ENCODE measurements around the gene GUCY1A2.

Gene GUCY1A2

DNA sequence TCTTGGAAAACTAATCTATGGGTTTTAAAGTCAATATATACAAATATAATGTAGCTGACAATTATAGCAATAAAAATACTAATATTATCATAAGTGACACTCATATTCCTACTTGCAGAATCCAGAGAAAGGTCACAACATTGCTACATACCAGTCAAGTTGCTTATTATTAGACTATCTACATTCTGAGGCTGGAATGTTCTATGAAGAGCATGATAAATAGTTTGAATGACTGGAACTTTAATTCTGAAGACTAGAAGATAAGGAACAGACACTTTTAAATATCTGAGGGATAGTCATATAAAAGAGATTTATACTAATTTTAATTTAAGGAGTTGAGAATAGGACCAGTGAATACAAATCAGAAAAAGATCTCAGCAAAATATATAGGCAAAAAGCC lies 146.0 kb downstream of the GUCY1A2 start:
- Histone ChIP-seq H3K9me3 (ENCODE audit: insufficient read depth, low read length, severe bottlenecking) (no peaks in the 10 kb centered on the region), H2AFZ (ENCODE audit: low read depth, low read length) (no peak overlapping the region), H3K27me3 (ENCODE audit: insufficient read depth, low read length, poor library complexity) (no peaks in the 10 kb centered on the region), H3K9ac (ENCODE audit: low read depth, low read length) (no peak overlapping the region), H4K20me1 (ENCODE audit: insufficient read depth, low read length) (no peaks in the 10 kb centered on the region), H3K36me3 (ENCODE audit: insufficient read depth, low read length) (no peaks in the 10 kb centered on the region), H3K4me1 (ENCODE audit: insufficient read depth, low read length) (no peaks in the 10 kb centered on the region), H3K4me3 (ENCODE audit: low read depth in 1 of 2, low read length in 2 of 2) (no peak overlapping the region), H3K79me2 (ENCODE audit: insufficient read depth, low read length) (no peaks in the 10 kb centered on the region), H3K27ac (ENCODE audit: low read length) (no peak overlapping the region), H3K4me2 (ENCODE audit: insufficient read depth, low read length) (no peak overlapping the region)
- no peak for ATAC-seq (ENCODE audit: insufficient read depth, low read depth)
- no peak for TF ChIP-seq CTCF (IDR thresholded peaks at IDR 0.05; ENCODE audit: borderline replicate concordance, extremely low read depth, low read length, poor library complexity, severe bottlenecking)
- TF ChIP-seq EZH2 (IDR thresholded peaks at IDR 0.05; ENCODE audit: borderline replicate concordance, low read depth, low read length, severe bottlenecking): no peak
- no peak for DNase-seq

DNA sequence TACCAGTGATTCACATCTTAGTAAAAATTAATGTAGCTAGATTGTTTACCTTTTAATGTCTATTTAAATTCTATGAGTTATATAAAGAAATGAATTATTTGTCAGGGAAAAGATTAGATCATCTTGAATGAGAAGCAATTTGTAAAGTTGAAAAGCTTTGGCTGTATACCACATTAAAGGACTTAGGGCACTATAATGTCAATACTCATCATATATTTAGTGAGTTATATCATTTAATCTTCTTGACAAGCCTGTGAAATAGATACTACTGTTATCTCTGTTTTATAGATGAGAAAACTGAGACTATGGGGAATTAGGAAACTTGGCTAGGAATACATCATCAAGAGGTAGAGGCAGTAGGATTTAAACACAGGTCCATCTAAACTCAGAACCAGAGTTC lies 160.1 kb downstream of the GUCY1A2 start:
- Histone ChIP-seq H3K9ac (ENCODE audit: low read depth, low read length) (no peak overlapping the region), H3K9me3 (ENCODE audit: insufficient read depth, low read length, severe bottlenecking) (peaks cover 16% of the 10 kb centered on the region), H3K27ac (ENCODE audit: low read length) (no peak overlapping the region), H4K20me1 (ENCODE audit: insufficient read depth, low read length) (no peaks in the 10 kb centered on the region), H3K4me3 (ENCODE audit: low read depth in 1 of 2, low read length in 2 of 2) (no peak overlapping the region), H3K36me3 (ENCODE audit: insufficient read depth, low read length) (no peaks in the 10 kb centered on the region), H2AFZ (ENCODE audit: low read depth, low read length) (no peak overlapping the region), H3K27me3 (ENCODE audit: insufficient read depth, low read length, poor library complexity) (no peaks in the 10 kb centered on the region), H3K4me2 (ENCODE audit: insufficient read depth, low read length) (no peak overlapping the region), H3K4me1 (ENCODE audit: insufficient read depth, low read length) (no peaks in the 10 kb centered on the region), H3K79me2 (ENCODE audit: insufficient read depth, low read length) (no peaks in the 10 kb centered on the region)
- ATAC-seq (ENCODE audit: insufficient read depth, low read depth) (no peak), DNase-seq (no peak)
- no peak for TF ChIP-seq CTCF (IDR thresholded peaks at IDR 0.05; ENCODE audit: borderline replicate concordance, extremely low read depth, low read length, poor library complexity, severe bottlenecking)
- no peak for TF ChIP-seq EZH2 (IDR thresholded peaks at IDR 0.05; ENCODE audit: borderline replicate concordance, low read depth, low read length, severe bottlenecking)

DNA sequence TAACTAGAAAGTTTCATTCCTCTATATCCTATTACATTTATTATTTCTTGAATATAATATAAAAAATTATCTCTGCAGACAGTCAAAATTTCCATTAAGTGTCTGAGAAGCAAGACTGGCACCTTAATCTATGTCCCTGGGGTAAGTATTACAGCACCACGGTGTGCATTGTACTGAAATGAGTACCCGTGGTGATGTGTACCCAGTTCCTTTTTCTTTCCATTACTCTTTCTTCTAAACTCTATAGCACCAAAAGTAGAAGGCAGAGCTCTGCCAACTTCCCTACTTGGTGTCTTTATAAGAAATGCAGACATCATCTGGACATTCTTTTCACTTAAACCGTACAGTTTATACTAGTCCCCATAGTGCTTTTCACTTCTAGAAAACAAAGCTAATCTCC lies 161.7 kb downstream of the GUCY1A2 start:
- H3K4me2 ChIP-seq (ENCODE audit: insufficient read depth, low read length): no peak overlapping the region
- ATAC-seq (ENCODE audit: insufficient read depth, low read depth) (no peak), DNase-seq (no peak)
- H3K4me3 ChIP-seq (ENCODE audit: low read depth in 1 of 2, low read length in 2 of 2): no peak overlapping the region
- H3K79me2 ChIP-seq (ENCODE audit: insufficient read depth, low read length): no peaks in the 10 kb centered on the region
- H3K27ac ChIP-seq (ENCODE audit: low read length): no peak overlapping the region
- no peak overlapping the region for H3K9ac ChIP-seq (ENCODE audit: low read depth, low read length)
- H2AFZ ChIP-seq (ENCODE audit: low read depth, low read length): no peak overlapping the region
- H3K36me3 ChIP-seq (ENCODE audit: insufficient read depth, low read length): no peaks in the 10 kb centered on the region
- H4K20me1 ChIP-seq (ENCODE audit: insufficient read depth, low read length): no peaks in the 10 kb centered on the region
- H3K4me1 ChIP-seq (ENCODE audit: insufficient read depth, low read length): no peaks in the 10 kb centered on the region
- peaks cover 21% of the 10 kb centered on the region for H3K9me3 ChIP-seq (ENCODE audit: insufficient read depth, low read length, severe bottlenecking)
- no peaks in the 10 kb centered on the region for H3K27me3 ChIP-seq (ENCODE audit: insufficient read depth, low read length, poor library complexity)
- TF ChIP-seq EZH2 (IDR thresholded peaks at IDR 0.05; ENCODE audit: borderline replicate concordance, low read depth, low read length, severe bottlenecking): no peak
- TF ChIP-seq CTCF (IDR thresholded peaks at IDR 0.05; ENCODE audit: borderline replicate concordance, extremely low read depth, low read length, poor library complexity, severe bottlenecking): no peak

DNA sequence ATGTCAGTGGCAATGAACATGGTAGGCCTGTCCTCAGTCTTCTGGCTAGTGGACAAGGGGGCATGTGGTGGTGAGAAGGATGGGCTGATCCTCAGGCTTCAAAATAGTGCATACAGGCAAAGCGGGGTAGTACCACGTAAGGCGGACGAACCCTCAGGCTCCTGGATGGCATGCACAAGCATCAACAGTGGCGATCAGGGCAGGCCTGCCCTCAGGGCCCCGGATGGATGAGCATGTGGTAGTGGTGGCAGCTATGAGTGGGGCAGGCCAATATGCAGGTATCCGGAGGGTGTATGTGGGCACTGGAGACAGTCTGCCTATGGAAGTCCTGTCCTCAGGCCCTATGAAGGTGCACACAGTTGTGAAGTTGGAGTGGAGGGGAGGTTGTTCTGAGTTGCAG lies 163.8 kb downstream of the GUCY1A2 start:
- ATAC-seq (ENCODE audit: insufficient read depth, low read depth) (no peak), DNase-seq (no peak)
- H2AFZ ChIP-seq (ENCODE audit: low read depth, low read length): no peak overlapping the region
- H3K4me3 ChIP-seq (ENCODE audit: low read depth in 1 of 2, low read length in 2 of 2): no peak overlapping the region
- no peaks in the 10 kb centered on the region for H3K36me3 ChIP-seq (ENCODE audit: insufficient read depth, low read length)
- no peaks in the 10 kb centered on the region for H4K20me1 ChIP-seq (ENCODE audit: insufficient read depth, low read length)
- TF ChIP-seq CTCF (IDR thresholded peaks at IDR 0.05; ENCODE audit: borderline replicate concordance, extremely low read depth, low read length, poor library complexity, severe bottlenecking) (no peak), EZH2 (IDR thresholded peaks at IDR 0.05; ENCODE audit: borderline replicate concordance, low read depth, low read length, severe bottlenecking) (no peak)
- H3K27ac ChIP-seq (ENCODE audit: low read length): no peak overlapping the region
- H3K27me3 ChIP-seq (ENCODE audit: insufficient read depth, low read length, poor library complexity): no peaks in the 10 kb centered on the region
- H3K79me2 ChIP-seq (ENCODE audit: insufficient read depth, low read length): no peaks in the 10 kb centered on the region
- no peak overlapping the region for H3K9ac ChIP-seq (ENCODE audit: low read depth, low read length)
- H3K4me1 ChIP-seq (ENCODE audit: insufficient read depth, low read length): no peaks in the 10 kb centered on the region
- no peak overlapping the region for H3K4me2 ChIP-seq (ENCODE audit: insufficient read depth, low read length)
- H3K9me3 ChIP-seq (ENCODE audit: insufficient read depth, low read length, severe bottlenecking): peaks cover 21% of the 10 kb centered on the region

Measured in DND-41 (cell line).